Caco-2 (cell line): Measurements from ENCODE around the gene PHB1. TPM values are rescaled to one million over a fixed set of nuclear protein-coding genes. Genes with fewer than 3 reads are reported as not detected.
A peak's percentile ranks its signal among the peaks of the same experiment; 100 is the strongest.

Source experiments
- BruUV-seq: library from RNA; stranded (reverse); fragments of 400-500 nt; replicated peaks from 2 replicates; lab custom pipeline; 2021; lab: Mats Ljungman, UMichigan
- CTCF ChIA-PET: fragments of 300-600 bp; sonication (Branson Sonifier 250); formaldehyde crosslinking; loops from one replicate; lab custom pipeline; 2022; ENCODE audit warnings: antibody characterized with exemption; lab: Charles Lee
- POLR2A ChIA-PET: fragments of 300-600 bp; sonication (Branson Sonifier 250); formaldehyde crosslinking; loops from one replicate; lab custom pipeline; 2022; ENCODE audit warnings: antibody characterized with exemption; lab: Charles Lee
- DNase-seq, 2 experiments: peaks; one replicate each; pipeline versions ENCODE4 v3.0.0 to v3.0.0-alpha.2; 2020 to 2022
- H3K27me3 ChIP-seq: replicated peaks from 2 replicates; pipeline ENCODE4 v1.6.0; 2011; ENCODE audit warnings: low read length; ENCODE audit not compliant: control insufficient read depth, insufficient read depth
- H3K36me3 ChIP-seq: 2 replicates; pipeline ENCODE4 v1.5.1; 2011; ENCODE audit warnings: low read length; ENCODE audit not compliant: control insufficient read depth, insufficient read depth
- H3K4me1 ChIP-seq: fragments of 250-450 bp; sonication (Bioruptor Pico); 2 replicates; pipeline ENCODE4 v1.5.1; 2020; ENCODE audit warnings: mild to moderate bottlenecking
- H3K4me3 ChIP-seq: 2 replicates; pipeline ENCODE4 v1.5.1; 2011; ENCODE audit warnings: low read depth, mild to moderate bottlenecking, control low read depth, low read length
- H3K9me3 ChIP-seq: fragments of 250-450 bp; sonication (Bioruptor Pico); 2 replicates; pipeline ENCODE4 v1.5.1; 2020; ENCODE audit warnings: mild to moderate bottlenecking, moderate library complexity
- H3K27ac Mint-ChIP-seq: one replicate; pipeline ENCODE4 v1.8.0; 2022; ENCODE audit warnings: mixed read lengths; ENCODE audit not compliant: unreplicated experiment
- H3K27me3 Mint-ChIP-seq: one replicate; pipeline ENCODE4 v1.8.0; 2022; ENCODE audit warnings: mixed read lengths; ENCODE audit not compliant: insufficient read depth, unreplicated experiment
- H3K36me3 Mint-ChIP-seq: one replicate; pipeline ENCODE4 v1.8.0; 2022; ENCODE audit warnings: mild to moderate bottlenecking, mixed read lengths; ENCODE audit not compliant: insufficient read depth, unreplicated experiment
- H3K4me1 Mint-ChIP-seq: one replicate; pipeline ENCODE4 v1.8.0; 2022; ENCODE audit warnings: low read depth, mixed read lengths; ENCODE audit not compliant: unreplicated experiment
- H3K4me3 Mint-ChIP-seq: one replicate; pipeline ENCODE4 v1.8.0; 2022; ENCODE audit warnings: mild to moderate bottlenecking, moderate library complexity, mixed read lengths; ENCODE audit not compliant: unreplicated experiment
- H3K9me3 Mint-ChIP-seq: one replicate; pipeline ENCODE4 v1.8.0; 2022; ENCODE audit warnings: mixed read lengths; ENCODE audit not compliant: unreplicated experiment
- CTCF ChIP-seq, 2 experiments: fragments of 200-600 bp in 1 of 2; IDR thresholded peaks; 1 replicate in 1 of 2; 2 replicates in 1 of 2; pipeline versions ENCODE4 v1.5.1 to v1.8.0; 2011 to 2022; ENCODE audit warnings: antibody characterized with exemption in 1 of 2, control low read depth in 1 of 2, inconsistent platforms in 1 of 2, low read depth in 1 of 2, low read length in 1 of 2, mild to moderate bottlenecking in 1 of 2, moderate library complexity in 1 of 2; ENCODE audit not compliant: insufficient read depth in 1 of 2, severe bottlenecking in 1 of 2, unreplicated experiment in 1 of 2
- intact Hi-C: fragments of 100-400 bp; cut with micrococcal nuclease; formaldehyde crosslinking; loops from one replicate; pipeline ENCODE4 v1.10.0; 2022; ENCODE audit not compliant: unreplicated experiment
- total RNA-seq: library from RNA; stranded (reverse); gene quantifications from 2 replicates; pipeline ENCODE4 v1.2.3, GENCODE V29; 2022

The PHB1 gene
- total RNA-seq, 1 experiment from 2014 or later: 761 TPM

GRCh38 chr17:49357516-49357915 lies 57.2 kb downstream of the PHB1 start:
- BruUV-seq: no TSS peak
- H3K4me1 Mint-ChIP-seq: peaks cover 27% of the 10 kb centered on the region
- intact Hi-C loops: no loop called here
- no peak for TF ChIP-seq CTCF (IDR thresholded peaks at IDR 0.05; ENCODE audit: insufficient read depth in 1 of 2, low read depth in 1 of 2, low read length in 1 of 2, severe bottlenecking in 1 of 2, unreplicated experiment in 1 of 2)
- H3K27me3 Mint-ChIP-seq: no peaks in the 10 kb centered on the region
- H3K4me3 ChIP-seq: no peak overlapping the region
- peaks cover 26% of the 10 kb centered on the region for H3K4me1 ChIP-seq
- H3K27ac Mint-ChIP-seq: no peak overlapping the region
- H3K27me3 ChIP-seq: no peaks in the 10 kb centered on the region
- ChIA-PET CTCF (interaction anchor here (0.7 kb wide), 2 partner anchors 380 to 1808 kb away, joined by 4 to 6 read pairs; no protein-coding TSS in a partner anchor), POLR2A (no interaction called here)
- peak in 1 of 2 experiments; percentile 18 for DNase-seq
- no peaks in the 10 kb centered on the region for H3K9me3 ChIP-seq
- H3K36me3 Mint-ChIP-seq: peaks cover 12% of the 10 kb centered on the region
- no peaks in the 10 kb centered on the region for H3K9me3 Mint-ChIP-seq
- no peak overlapping the region for H3K4me3 Mint-ChIP-seq
- H3K36me3 ChIP-seq: no peaks in the 10 kb centered on the region

- no peaks in the 10 kb centered on the region for H3K9me3 Mint-ChIP-seq
- H3K4me1 Mint-ChIP-seq: peaks cover 27% of the 10 kb centered on the region
- TF ChIP-seq CTCF (IDR thresholded peaks at IDR 0.05; ENCODE audit: insufficient read depth in 1 of 2, low read depth in 1 of 2, low read length in 1 of 2, severe bottlenecking in 1 of 2, unreplicated experiment in 1 of 2): no peak
- H3K27me3 ChIP-seq: no peaks in the 10 kb centered on the region
- no peaks in the 10 kb centered on the region; the same call in 1 of the 2 replicates for H3K36me3 ChIP-seq
- no peak for DNase-seq
- no peak overlapping the region for H3K4me3 Mint-ChIP-seq
- H3K27ac Mint-ChIP-seq: no peak overlapping the region
- peaks cover 26% of the 10 kb centered on the region for H3K4me1 ChIP-seq
- POLR2A ChIA-PET: no interaction called here
- BruUV-seq: no TSS peak
- H3K27me3 Mint-ChIP-seq: no peaks in the 10 kb centered on the region
- intact Hi-C loops: no loop called here
- CTCF ChIA-PET: interaction anchor here (0.6 kb wide), 1 partner anchor 558 kb away, joined by 5 read pairs; no protein-coding TSS in a partner anchor
- H3K4me3 ChIP-seq: no peak overlapping the region
- H3K36me3 Mint-ChIP-seq: peaks cover 6% of the 10 kb centered on the region
- no peaks in the 10 kb centered on the region for H3K9me3 ChIP-seq
Measured at GRCh38 chr17:49356320-49356719, 58.4 kb downstream of the PHB1 start.

Other genes with a start within 250 kb of the PHB1 start
- not detected in 2 replicates for gene GNGT2, start 204.3 kb downstream of the PHB1 start, total RNA-seq
- gene ABI3, start 204.2 kb downstream of the PHB1 start, total RNA-seq: not detected in 2 replicates
- gene PHOSPHO1, start 184.1 kb downstream of the PHB1 start, total RNA-seq: 0.44 and 0.48 TPM in 2 replicates
- 89.3 and 92.6 TPM in 2 replicates for gene ZNF652, start 52.6 kb downstream of the PHB1 start, total RNA-seq
- gene NGFR, start 80.4 kb upstream of the PHB1 start, total RNA-seq: 1.6 and 1.7 TPM in 2 replicates
- 1.7 and 2.0 TPM in 2 replicates for gene NXPH3, start 161.0 kb upstream of the PHB1 start, total RNA-seq